DND-41 (cell line): ENCODE data around the gene PTGIR.

Source experiments
- ATAC-seq: fragments of 200-7000 bp; cut with Tn5 transposase; 3 replicates; pipeline ENCODE4 v1.9.1; 2021; ENCODE audit warnings: low read depth; ENCODE audit not compliant: insufficient read depth
- DNase-seq: peaks from one replicate; pipeline ENCODE4 v3.0.0-alpha.2; 2020
- H2AFZ ChIP-seq: 2 replicates; pipeline ENCODE4 v1.6.0; 2012; ENCODE audit warnings: low read depth, low read length
- H3K27ac ChIP-seq: 2 replicates; pipeline ENCODE4 v1.5.1; 2012; ENCODE audit warnings: low read length, inconsistent platforms
- H3K27me3 ChIP-seq: fragments of 200-600 bp; sonication (generic); 2 replicates; pipeline ENCODE4 v1.6.0; 2012; ENCODE audit warnings: low read length, mild to moderate bottlenecking, inconsistent platforms; ENCODE audit not compliant: insufficient read depth, poor library complexity
- H3K36me3 ChIP-seq: 2 replicates; pipeline ENCODE4 v1.5.1; 2012; ENCODE audit warnings: low read length, inconsistent platforms; ENCODE audit not compliant: insufficient read depth
- H3K4me1 ChIP-seq: 2 replicates; pipeline ENCODE4 v1.5.1; 2012; ENCODE audit warnings: mild to moderate bottlenecking, low read length; ENCODE audit not compliant: insufficient read depth
- H3K4me2 ChIP-seq: 2 replicates; pipeline ENCODE4 v1.6.0; 2012; ENCODE audit warnings: mild to moderate bottlenecking, moderate library complexity, low read length, inconsistent platforms; ENCODE audit not compliant: insufficient read depth
- H3K4me3 ChIP-seq, 2 experiments: fragments of 200-600 bp in 1 of 2; shearing (Covaris generic) in 1 of 2; 2 replicates each; pipeline ENCODE4 v1.5.1; 2012 to 2016; ENCODE audit warnings: inconsistent platforms in 2 of 2, low read length in 2 of 2, mild to moderate bottlenecking in 2 of 2, low read depth in 1 of 2, moderate library complexity in 1 of 2
- H3K79me2 ChIP-seq: 2 replicates; pipeline ENCODE4 v1.6.0; 2012; ENCODE audit warnings: low read length, inconsistent platforms; ENCODE audit not compliant: insufficient read depth
- H3K9ac ChIP-seq: 2 replicates; pipeline ENCODE4 v1.6.0; 2012; ENCODE audit warnings: low read depth, mild to moderate bottlenecking, inconsistent platforms, low read length, moderate library complexity
- H3K9me3 ChIP-seq: 2 replicates; pipeline ENCODE4 v1.5.1; 2012; ENCODE audit warnings: low read length, moderate library complexity, mild to moderate bottlenecking, inconsistent platforms; ENCODE audit not compliant: insufficient read depth, severe bottlenecking
- H4K20me1 ChIP-seq: 2 replicates; pipeline ENCODE4 v1.6.0; 2012; ENCODE audit warnings: low read length; ENCODE audit not compliant: insufficient read depth
- EZH2 ChIP-seq: IDR thresholded peaks from 3 replicates; pipeline ENCODE4 v1.6.1; 2012; ENCODE audit warnings: borderline replicate concordance, low read depth, mild to moderate bottlenecking, moderate library complexity, low read length, inconsistent platforms; ENCODE audit not compliant: severe bottlenecking
- TF ChIP-seq, protein P1 (sequence below): IDR thresholded peaks from 2 replicates; pipeline ENCODE4 v1.5.1; 2012; ENCODE audit warnings: borderline replicate concordance, low read length, moderate library complexity, mild to moderate bottlenecking; ENCODE audit not compliant: poor library complexity, severe bottlenecking; ENCODE audit errors: extremely low read depth

PTGIR gene

DNA sequence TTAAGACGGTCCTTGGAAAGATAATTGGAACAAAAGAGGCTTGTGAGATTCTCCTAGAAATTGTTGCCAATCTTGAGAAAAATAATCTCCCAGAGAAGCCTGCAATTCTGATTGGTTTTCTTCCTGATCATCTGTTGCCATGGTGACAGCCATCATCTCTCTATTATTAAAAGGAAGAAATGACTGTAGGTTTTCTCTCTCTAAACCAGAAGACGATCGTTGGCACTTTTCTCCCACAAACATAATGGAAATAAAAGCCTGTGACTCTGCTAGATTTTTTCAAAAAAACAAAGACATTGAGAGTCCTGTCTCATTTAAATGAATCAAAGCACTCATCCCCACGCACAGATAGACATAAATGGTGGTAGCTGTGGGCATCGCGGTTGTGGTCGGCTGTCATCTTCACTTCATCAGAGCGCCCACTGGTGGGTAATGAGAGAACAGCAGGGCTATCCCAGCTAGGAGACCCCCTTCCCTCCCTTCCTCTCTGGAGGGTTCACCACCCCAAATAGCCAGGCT, 45.5 kb downstream of the PTGIR start:
- DNase-seq (peak; percentile 42), ATAC-seq (peak; percentile 54; the same call in 1 of the 3 replicates)
- no peak for TF ChIP-seq EZH2
- TF ChIP-seq, protein P1, sequence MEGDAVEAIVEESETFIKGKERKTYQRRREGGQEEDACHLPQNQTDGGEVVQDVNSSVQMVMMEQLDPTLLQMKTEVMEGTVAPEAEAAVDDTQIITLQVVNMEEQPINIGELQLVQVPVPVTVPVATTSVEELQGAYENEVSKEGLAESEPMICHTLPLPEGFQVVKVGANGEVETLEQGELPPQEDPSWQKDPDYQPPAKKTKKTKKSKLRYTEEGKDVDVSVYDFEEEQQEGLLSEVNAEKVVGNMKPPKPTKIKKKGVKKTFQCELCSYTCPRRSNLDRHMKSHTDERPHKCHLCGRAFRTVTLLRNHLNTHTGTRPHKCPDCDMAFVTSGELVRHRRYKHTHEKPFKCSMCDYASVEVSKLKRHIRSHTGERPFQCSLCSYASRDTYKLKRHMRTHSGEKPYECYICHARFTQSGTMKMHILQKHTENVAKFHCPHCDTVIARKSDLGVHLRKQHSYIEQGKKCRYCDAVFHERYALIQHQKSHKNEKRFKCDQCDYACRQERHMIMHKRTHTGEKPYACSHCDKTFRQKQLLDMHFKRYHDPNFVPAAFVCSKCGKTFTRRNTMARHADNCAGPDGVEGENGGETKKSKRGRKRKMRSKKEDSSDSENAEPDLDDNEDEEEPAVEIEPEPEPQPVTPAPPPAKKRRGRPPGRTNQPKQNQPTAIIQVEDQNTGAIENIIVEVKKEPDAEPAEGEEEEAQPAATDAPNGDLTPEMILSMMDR, result peak; percentile 66

DNA sequence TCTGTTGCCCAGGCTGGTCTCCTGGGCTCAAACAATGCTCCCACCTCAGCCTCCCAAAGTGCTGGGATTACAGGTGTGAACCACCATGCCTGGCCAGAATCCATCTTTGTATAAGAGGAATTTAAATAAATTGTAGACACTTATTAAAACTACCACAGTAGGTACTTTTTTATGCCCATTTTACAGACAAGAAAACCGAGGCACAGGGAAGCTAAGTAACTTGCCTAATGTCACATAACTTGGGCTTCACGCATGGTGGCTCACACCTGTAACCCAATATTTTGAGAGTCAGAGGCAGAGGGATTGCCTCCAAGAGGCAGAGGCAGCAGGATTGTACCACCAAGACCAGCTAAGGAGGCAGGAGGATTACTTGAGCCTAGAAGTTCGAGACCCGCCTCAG, 46.4 kb downstream of the PTGIR start:
- H3K9me3 ChIP-seq, result no peaks in the 10 kb centered on the region
- DNase-seq (no peak), ATAC-seq (no peak)
- no peak overlapping the region for H2AFZ ChIP-seq
- no peaks in the 10 kb centered on the region for H3K36me3 ChIP-seq
- no peaks in the 10 kb centered on the region for H3K79me2 ChIP-seq
- H4K20me1 ChIP-seq, result no peaks in the 10 kb centered on the region
- no peak overlapping the region for H3K4me3 ChIP-seq
- H3K27ac ChIP-seq, result no peak overlapping the region
- TF ChIP-seq, protein P1, result no peak
- no peak for TF ChIP-seq EZH2
- no peak overlapping the region for H3K4me2 ChIP-seq
- H3K9ac ChIP-seq, result no peak overlapping the region
- 0 out of 2 replicates have a peak, but pooled peaks cover 6% of the 10 kb centered on the region for H3K4me1 ChIP-seq
- H3K27me3 ChIP-seq, result peaks cover 4% of the 10 kb centered on the region

More for the DNA sequence above, 45.5 kb downstream of the PTGIR start:
- no peaks in the 10 kb centered on the region for H4K20me1 ChIP-seq
- no peaks in the 10 kb centered on the region for H3K36me3 ChIP-seq
- no peak overlapping the region for H3K9ac ChIP-seq
- no peak overlapping the region for H3K4me3 ChIP-seq
- no peaks in the 10 kb centered on the region for H3K79me2 ChIP-seq
- H3K27ac ChIP-seq, result no peak overlapping the region
- no peaks in the 10 kb centered on the region for H3K27me3 ChIP-seq
- H3K9me3 ChIP-seq, result no peaks in the 10 kb centered on the region
- H3K4me2 ChIP-seq, result no peak overlapping the region
- no peak overlapping the region for H2AFZ ChIP-seq
- 0 out of 2 replicates have a peak, but pooled peaks cover 4% of the 10 kb centered on the region for H3K4me1 ChIP-seq

DNA sequence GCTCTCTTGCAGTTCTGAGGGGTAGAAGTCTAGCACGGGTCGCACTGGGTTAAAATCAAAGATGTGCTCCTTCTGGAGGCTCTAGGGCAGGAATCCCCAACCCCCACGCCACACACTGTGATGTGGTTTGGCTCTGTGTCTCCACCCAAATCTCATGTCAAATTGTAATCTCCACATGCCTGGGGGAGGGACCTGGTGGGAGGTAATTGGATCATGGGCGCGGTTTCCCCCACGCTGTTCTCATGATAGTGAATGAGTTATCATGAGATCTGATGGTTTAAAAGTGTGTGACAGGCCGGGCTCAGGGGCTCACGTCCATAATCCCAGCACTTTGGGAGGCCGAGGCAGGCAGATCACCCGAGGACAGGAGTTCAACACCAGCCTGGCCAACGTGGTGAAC, 50.4 kb downstream of the PTGIR start:
- TF ChIP-seq, protein P1, result no peak
- DNase-seq, result peak; percentile 68
- peak; percentile 80 for ATAC-seq

More for the DNA sequence above, 50.4 kb downstream of the PTGIR start:
- no peak overlapping the region for H3K9ac ChIP-seq
- no peaks in the 10 kb centered on the region for H4K20me1 ChIP-seq
- 0 out of 2 replicates have a peak, but pooled peaks cover 6% of the 10 kb centered on the region for H3K4me1 ChIP-seq
- H3K4me3 ChIP-seq, result no peak overlapping the region
- no peaks in the 10 kb centered on the region for H3K79me2 ChIP-seq
- H3K27ac ChIP-seq, result no peak overlapping the region
- H2AFZ ChIP-seq, result no peak overlapping the region
- H3K4me2 ChIP-seq, result no peak overlapping the region
- no peaks in the 10 kb centered on the region for H3K36me3 ChIP-seq
- no peaks in the 10 kb centered on the region for H3K9me3 ChIP-seq
- H3K27me3 ChIP-seq, result peaks cover 4% of the 10 kb centered on the region
